Nephron (organoid): ENCODE measurements around the gene ENKUR.
A peak's percentile ranks its signal among the peaks of the same experiment; 100 is the strongest.

ENCODE experiments used
- H3K27ac Mint-ChIP-seq, 3 experiments: 2 replicates each; pipeline ENCODE4 v1.8.0; 2020; ENCODE audit warnings: mixed read lengths in 3 of 3, mild to moderate bottlenecking in 2 of 3, moderate library complexity in 1 of 3
- H3K27me3 Mint-ChIP-seq: 2 replicates; pipeline ENCODE4 v1.8.0; 2021; ENCODE audit warnings: low read depth, mild to moderate bottlenecking, moderate library complexity, mixed read lengths
- H3K36me3 Mint-ChIP-seq: 2 replicates; pipeline ENCODE4 v1.8.0; 2020; ENCODE audit warnings: low read depth, mixed read lengths
- H3K4me1 Mint-ChIP-seq: 2 replicates; pipeline ENCODE4 v1.8.0; 2020; ENCODE audit warnings: mixed read lengths
- H3K4me3 Mint-ChIP-seq, 3 experiments: 2 replicates each; pipeline ENCODE4 v1.8.0; 2020; ENCODE audit warnings: mild to moderate bottlenecking in 3 of 3, mixed read lengths in 3 of 3, moderate library complexity in 2 of 3
- H3K9me3 Mint-ChIP-seq: 2 replicates; pipeline ENCODE4 v1.8.0; 2020; ENCODE audit warnings: mixed read lengths
- CTCF ChIP-seq, 3 experiments: fragments of 200-600 bp; sonication (generic); IDR thresholded peaks; one replicate each; pipeline ENCODE4 v1.5.0; 2021; ENCODE audit warnings: antibody characterized with exemption in 3 of 3; ENCODE audit not compliant: unreplicated experiment in 3 of 3

The ENKUR gene

DNA sequence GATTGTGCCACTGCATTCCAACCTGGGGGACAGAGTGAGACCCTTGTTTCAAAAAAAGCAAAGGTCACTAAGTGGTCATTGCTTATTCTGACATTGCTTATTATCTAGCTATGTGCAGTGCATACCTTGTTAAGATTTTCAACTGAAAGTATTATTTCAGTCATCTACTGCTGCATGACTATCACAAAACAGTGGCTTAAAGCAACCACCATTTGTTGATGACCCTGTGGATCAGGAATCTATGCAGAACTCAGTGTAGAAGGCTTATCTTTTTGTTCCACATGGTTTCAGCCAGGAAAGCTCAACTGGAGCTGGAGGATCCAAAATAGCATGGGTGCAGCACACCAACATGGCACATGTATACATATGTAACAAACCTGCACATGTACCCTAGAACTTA, 23.6 kb upstream of the ENKUR start:
- H3K36me3 Mint-ChIP-seq, result no peaks in the 10 kb centered on the region
- peaks cover 3% of the 10 kb centered on the region for H3K27me3 Mint-ChIP-seq
- H3K27ac Mint-ChIP-seq, result no peak overlapping the region
- no peak overlapping the region for H3K4me3 Mint-ChIP-seq
- TF ChIP-seq CTCF (IDR thresholded peaks at IDR 0.05; ENCODE audit: unreplicated experiment in 3 of 3), result no peak
- H3K4me1 Mint-ChIP-seq, result no peaks in the 10 kb centered on the region
- H3K9me3 Mint-ChIP-seq, result no peaks in the 10 kb centered on the region

- Mint-ChIP-seq H3K4me1 (no peaks in the 10 kb centered on the region), H3K27me3 (no peaks in the 10 kb centered on the region), H3K27ac (no peak overlapping the region), H3K9me3 (no peaks in the 10 kb centered on the region), H3K4me3 (no peak overlapping the region), H3K36me3 (no peaks in the 10 kb centered on the region)
- TF ChIP-seq CTCF (IDR thresholded peaks at IDR 0.05; ENCODE audit: unreplicated experiment in 3 of 3), result no peak
Observed at GRCh38 chr10:25038325-25038724, 22.4 kb upstream of the ENKUR start.

DNA sequence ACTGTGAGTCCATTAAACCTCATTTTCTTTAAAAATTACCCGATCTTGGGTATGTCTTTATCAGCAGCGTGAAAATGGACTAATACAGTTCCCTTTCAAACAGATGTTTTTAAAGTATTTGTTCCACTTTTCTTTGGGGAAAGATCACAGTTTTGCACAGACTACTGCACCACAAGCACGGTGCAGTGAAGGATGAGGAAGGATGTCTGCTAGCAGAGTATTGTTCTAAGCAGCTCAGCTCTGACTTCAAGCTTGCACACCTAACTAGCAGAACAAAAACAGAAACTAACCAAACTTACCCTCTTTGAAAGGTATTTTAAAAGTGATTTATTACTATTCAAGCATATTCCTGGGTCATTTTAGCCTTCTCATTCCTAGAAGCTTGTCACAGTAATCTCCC, 20.4 kb upstream of the ENKUR start:
- Mint-ChIP-seq H3K36me3 (no peaks in the 10 kb centered on the region), H3K27ac (no peak overlapping the region), H3K4me3 (no peak overlapping the region), H3K27me3 (no peaks in the 10 kb centered on the region), H3K9me3 (peaks cover 3% of the 10 kb centered on the region), H3K4me1 (no peaks in the 10 kb centered on the region)
- no peak for TF ChIP-seq CTCF (IDR thresholded peaks at IDR 0.05; ENCODE audit: unreplicated experiment in 3 of 3)

GRCh38 chr10:25029519-25029918, 13.6 kb upstream of the ENKUR start:
- H3K27me3 Mint-ChIP-seq, result no peaks in the 10 kb centered on the region
- H3K36me3 Mint-ChIP-seq, result no peaks in the 10 kb centered on the region
- TF ChIP-seq CTCF (IDR thresholded peaks at IDR 0.05; ENCODE audit: unreplicated experiment in 3 of 3), result no peak
- no peaks in the 10 kb centered on the region for H3K4me1 Mint-ChIP-seq
- H3K27ac Mint-ChIP-seq, result no peak overlapping the region
- H3K9me3 Mint-ChIP-seq, result peaks cover 8% of the 10 kb centered on the region
- no peak overlapping the region for H3K4me3 Mint-ChIP-seq

DNA sequence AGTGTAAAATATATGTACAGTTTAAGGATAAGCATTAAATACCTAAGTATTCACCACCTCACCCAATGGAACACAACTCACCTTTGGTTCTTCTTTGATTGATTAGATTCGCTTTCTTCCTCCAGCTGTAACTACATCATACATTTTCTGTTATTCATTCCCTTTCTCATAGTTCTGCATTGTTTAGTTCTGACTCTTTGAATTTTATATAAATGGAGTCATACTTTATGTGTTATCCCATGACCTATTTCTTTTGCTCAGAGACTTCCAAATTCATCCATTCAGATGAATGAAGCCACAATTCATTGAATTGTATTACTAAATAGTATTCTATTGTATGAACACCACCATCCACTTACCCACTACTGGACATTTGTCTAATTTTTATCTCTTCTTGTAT, 12.8 kb upstream of the ENKUR start:
- TF ChIP-seq CTCF (IDR thresholded peaks at IDR 0.05; ENCODE audit: unreplicated experiment in 3 of 3), result no peak
- Mint-ChIP-seq H3K4me3 (no peak overlapping the region), H3K27ac (no peak overlapping the region), H3K27me3 (no peaks in the 10 kb centered on the region), H3K4me1 (no peaks in the 10 kb centered on the region), H3K36me3 (peaks cover 1% of the 10 kb centered on the region), H3K9me3 (peaks cover 8% of the 10 kb centered on the region)

GRCh38 chr10:25026463-25026862, 10.5 kb upstream of the ENKUR start:
- peak in 1 of 3 experiments; percentile 7 for TF ChIP-seq CTCF (IDR thresholded peaks at IDR 0.05; ENCODE audit: unreplicated experiment in 3 of 3)
- Mint-ChIP-seq H3K4me3 (no peak overlapping the region), H3K27me3 (no peaks in the 10 kb centered on the region), H3K9me3 (peaks cover 5% of the 10 kb centered on the region), H3K4me1 (no peaks in the 10 kb centered on the region), H3K27ac (no peak overlapping the region), H3K36me3 (peaks cover 12% of the 10 kb centered on the region)
